HCT116 (cell line): ENCODE measurements around the gene RPTOR. TPM values are rescaled to one million over a fixed set of nuclear protein-coding genes. Genes with fewer than 3 reads are reported as not detected.

ENCODE experiments used
- ATAC-seq: fragments of 200-7000 bp; cut with Tn5 transposase; 2 replicates; pipeline ENCODE4 v1.9.1; 2020; ENCODE audit warnings: mild to moderate bottlenecking, moderate library complexity
- BruUV-seq: library from RNA; stranded (reverse); fragments of 400-500 nt; replicated peaks from 2 replicates; lab custom pipeline; 2021; lab: Mats Ljungman, UMichigan
- CTCF ChIA-PET: fragments of 300-600 bp; sonication (Branson Sonifier 250); formaldehyde crosslinking; loops from one replicate; lab custom pipeline; 2021; ENCODE audit warnings: antibody characterized with exemption; lab: Charles Lee
- POLR2A ChIA-PET: fragments of 300-600, 350-600 bp; sonication (Branson Sonifier 250); formaldehyde crosslinking; loops from one replicate; lab custom pipeline; 2021; ENCODE audit warnings: antibody characterized with exemption; lab: Charles Lee
- RAD21 ChIA-PET, 2 experiments: fragments of 300-600 bp; sonication (Branson Sonifier 250); formaldehyde crosslinking; loops; one replicate each; lab custom pipeline; 2023; ENCODE audit warnings: low total read pairs in 2 of 2; ENCODE audit not compliant: uncharacterized antibody in 2 of 2, unreplicated experiment in 2 of 2, low non-redundant PET in 1 of 2; lab: Charles Lee
- DNase-seq: peaks from one replicate; pipeline ENCODE4 v3.0.0-alpha.2; 2010; ENCODE audit warnings: low read depth, low spot score
- H2AFZ ChIP-seq: fragments of 200-600 bp; shearing (Covaris generic), sonication (generic); 2 replicates; pipeline ENCODE4 v1.6.1; 2017; ENCODE audit warnings: low read depth, mixed run types, mixed read lengths, antibody characterized with exemption, low read length; ENCODE audit not compliant: poor library complexity, severe bottlenecking
- H3K27ac ChIP-seq: 2 replicates; pipeline ENCODE4 v1.5.1; 2012; ENCODE audit warnings: low read depth, low read length
- H3K27me3 ChIP-seq: fragments of 200-600 bp; sonication (generic); 2 replicates; pipeline ENCODE4 v1.6.1; 2016; ENCODE audit warnings: mixed run types, low read length, mixed read lengths; ENCODE audit not compliant: insufficient read depth
- H3K36me3 ChIP-seq, 2 experiments: fragments of 200-500 bp in 1 of 2; fragments of 200-600 bp in 1 of 2; sonication (Bioruptor generic) in 1 of 2; sonication (generic) in 1 of 2; 2 replicates each; pipeline versions ENCODE4 v1.5.1 to v1.6.1; 2014 to 2016; ENCODE audit warnings: low read length in 2 of 2, inconsistent platforms in 1 of 2, mixed read lengths in 1 of 2, mixed run types in 1 of 2; ENCODE audit not compliant: insufficient read depth in 2 of 2, control insufficient read depth in 1 of 2
- H3K4me1 ChIP-seq, 2 experiments: fragments of 200-600 bp in 1 of 2; sonication (generic) in 1 of 2; 2 replicates each; pipeline versions ENCODE4 v1.5.1 to v1.6.1; 2012 to 2017; ENCODE audit warnings: low read length in 2 of 2, inconsistent platforms in 1 of 2, mild to moderate bottlenecking in 1 of 2, mixed read lengths in 1 of 2, mixed run types in 1 of 2, moderate library complexity in 1 of 2; ENCODE audit not compliant: insufficient read depth in 2 of 2, control insufficient read depth in 1 of 2
- H3K4me2 ChIP-seq: fragments of 200-600 bp; sonication (generic); 2 replicates; pipeline ENCODE4 v1.6.1; 2017; ENCODE audit warnings: mixed run types, low read length, mixed read lengths
- H3K4me3 ChIP-seq, 2 experiments: fragments of 200-600 bp in 1 of 2; sonication (generic) in 1 of 2; replicated peaks in 1 of 2; 2 replicates each; pipeline ENCODE4 v1.5.1; 2011 to 2016; ENCODE audit warnings: low read length in 2 of 2, control low read depth in 1 of 2, low read depth in 1 of 2, mild to moderate bottlenecking in 1 of 2, mixed read lengths in 1 of 2, mixed run types in 1 of 2
- H3K79me2 ChIP-seq: fragments of 200-600 bp; sonication (generic); 2 replicates; pipeline ENCODE4 v1.6.1; 2017; ENCODE audit warnings: mild to moderate bottlenecking, mixed run types, low read length, moderate library complexity, mixed read lengths; ENCODE audit not compliant: insufficient read depth
- H3K9ac ChIP-seq: fragments of 200-600 bp; sonication (generic); 2 replicates; pipeline ENCODE4 v1.6.1; 2016; ENCODE audit warnings: low read length, mixed read lengths
- H3K9me2 ChIP-seq: fragments of 200-600 bp; sonication (generic), shearing (Covaris generic); 2 replicates; pipeline ENCODE4 v1.6.1; 2017; ENCODE audit warnings: mixed run types, mild to moderate bottlenecking, moderate library complexity; ENCODE audit not compliant: insufficient read depth
- H3K9me3 ChIP-seq, 2 experiments: fragments of 200-500 bp in 1 of 2; fragments of 200-600 bp in 1 of 2; sonication (Bioruptor generic) in 1 of 2; sonication (generic) in 1 of 2; 2 replicates each; pipeline ENCODE4 v1.6.1; 2014 to 2017; ENCODE audit warnings: low read length in 2 of 2, mixed read lengths in 2 of 2, inconsistent platforms in 1 of 2, low read depth in 1 of 2, mild to moderate bottlenecking in 1 of 2, mixed run types in 1 of 2, moderate library complexity in 1 of 2; ENCODE audit not compliant: control insufficient read depth in 1 of 2, insufficient read depth in 1 of 2
- H4K20me1 ChIP-seq: fragments of 200-600 bp; sonication (generic), shearing (Covaris generic); 2 replicates; pipeline ENCODE4 v1.6.1; 2017; ENCODE audit warnings: mixed run types, mild to moderate bottlenecking, moderate library complexity; ENCODE audit not compliant: insufficient read depth
- ATF3 ChIP-seq: IDR thresholded peaks from 2 replicates; pipeline ENCODE4 v1.6.1; 2012
- CEBPB ChIP-seq: IDR thresholded peaks from 2 replicates; pipeline ENCODE4 v1.6.1; 2012; ENCODE audit warnings: low read depth
- EGR1 ChIP-seq: IDR thresholded peaks from 2 replicates; pipeline ENCODE4 v1.6.1; 2012; ENCODE audit warnings: low read depth
- ELF1 ChIP-seq: IDR thresholded peaks from 2 replicates; pipeline ENCODE4 v1.6.1; 2012; ENCODE audit warnings: low read depth, borderline replicate concordance
- EZH2 ChIP-seq: fragments of 200-600 bp; sonication (generic); IDR thresholded peaks from 2 replicates; pipeline ENCODE4 v1.6.1; 2017; ENCODE audit warnings: antibody characterized with exemption, mixed run types
- FOSL1 ChIP-seq: IDR thresholded peaks from 2 replicates; pipeline ENCODE4 v1.6.1; 2012; ENCODE audit warnings: low read depth
- JUND ChIP-seq: IDR thresholded peaks from 2 replicates; pipeline ENCODE4 v1.6.1; 2012
- POLR2A ChIP-seq: IDR thresholded peaks from 2 replicates; pipeline ENCODE4 v1.7.0; 2011; ENCODE audit warnings: borderline replicate concordance; ENCODE audit not compliant: insufficient read depth, insufficient read length; ENCODE audit errors: extremely low read depth
- POLR2AphosphoS5 ChIP-seq: IDR thresholded peaks from 2 replicates; pipeline ENCODE4 v1.6.1; 2011; ENCODE audit warnings: mild to moderate bottlenecking, low read depth, low read length, moderate library complexity
- RAD21 ChIP-seq: IDR thresholded peaks from 2 replicates; pipeline ENCODE4 v1.6.1; 2012; ENCODE audit warnings: low read depth, mild to moderate bottlenecking
- SIN3A ChIP-seq: IDR thresholded peaks from 2 replicates; pipeline ENCODE4 v1.6.1; 2012; ENCODE audit warnings: low read depth
- SP1 ChIP-seq: IDR thresholded peaks from 2 replicates; pipeline ENCODE4 v1.6.1; 2012; ENCODE audit warnings: low read depth
- SRF ChIP-seq: IDR thresholded peaks from 2 replicates; pipeline ENCODE4 v1.6.1; 2012; ENCODE audit warnings: low read depth
- YY1 ChIP-seq: IDR thresholded peaks from 2 replicates; pipeline ENCODE4 v1.6.1; 2011; ENCODE audit warnings: low read length, low read depth, moderate library complexity, mild to moderate bottlenecking; ENCODE audit not compliant: insufficient replicate concordance; ENCODE audit errors: extremely low read depth
- ZFX ChIP-seq: fragments of 450-650 bp; IDR thresholded peaks from 2 replicates; pipeline ENCODE4 v1.6.1; 2017
- intact Hi-C: fragments of 100-400 bp; cut with micrococcal nuclease; formaldehyde crosslinking; loops from 2 replicates; pipeline ENCODE4 v1.10.0; 2022
- total RNA-seq: library from RNA; stranded (reverse); gene quantifications from one replicate; pipeline ENCODE4 v1.2.1, GENCODE V29; 2021; ENCODE audit not compliant: unreplicated experiment
- TF ChIP-seq, protein P1 (sequence below): IDR thresholded peaks from 2 replicates; pipeline ENCODE4 v1.6.1; 2012
- TF ChIP-seq, protein P2 (sequence below): IDR thresholded peaks from 2 replicates; pipeline ENCODE4 v1.6.1; 2011; ENCODE audit warnings: mild to moderate bottlenecking, low read length, moderate library complexity; ENCODE audit not compliant: insufficient replicate concordance; ENCODE audit errors: extremely low read depth
- TF ChIP-seq, protein P3 (sequence below): IDR thresholded peaks from 2 replicates; pipeline ENCODE4 v1.6.1; 2012; ENCODE audit warnings: low read depth

RPTOR gene
- total RNA-seq, 1 experiment from 2014 or later = 69.5 TPM

GRCh38 chr17:80568246-80568645 is 23.6 kb downstream of the RPTOR start:
- ChIA-PET RAD21 (no interaction called here), CTCF (interaction anchor here (1.1 kb wide), 1 partner anchor 331 kb away, joined by 3 read pairs; no protein-coding TSS in a partner anchor), POLR2A (no interaction called here)
- no TSS peak for BruUV-seq
- TF ChIP-seq YY1 (no peak), ATF3 (no peak), ZFX (no peak), JUND (no peak), ELF1 (no peak), SRF (no peak), EGR1 (no peak), EZH2 (no peak), POLR2A (no peak), POLR2AphosphoS5 (no peak), CEBPB (no peak), FOSL1 (no peak), RAD21 (no peak), SP1 (no peak), SIN3A (no peak)
- TF ChIP-seq, protein P1, sequence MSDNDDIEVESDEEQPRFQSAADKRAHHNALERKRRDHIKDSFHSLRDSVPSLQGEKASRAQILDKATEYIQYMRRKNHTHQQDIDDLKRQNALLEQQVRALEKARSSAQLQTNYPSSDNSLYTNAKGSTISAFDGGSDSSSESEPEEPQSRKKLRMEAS = no peak
- TF ChIP-seq, protein P2, sequence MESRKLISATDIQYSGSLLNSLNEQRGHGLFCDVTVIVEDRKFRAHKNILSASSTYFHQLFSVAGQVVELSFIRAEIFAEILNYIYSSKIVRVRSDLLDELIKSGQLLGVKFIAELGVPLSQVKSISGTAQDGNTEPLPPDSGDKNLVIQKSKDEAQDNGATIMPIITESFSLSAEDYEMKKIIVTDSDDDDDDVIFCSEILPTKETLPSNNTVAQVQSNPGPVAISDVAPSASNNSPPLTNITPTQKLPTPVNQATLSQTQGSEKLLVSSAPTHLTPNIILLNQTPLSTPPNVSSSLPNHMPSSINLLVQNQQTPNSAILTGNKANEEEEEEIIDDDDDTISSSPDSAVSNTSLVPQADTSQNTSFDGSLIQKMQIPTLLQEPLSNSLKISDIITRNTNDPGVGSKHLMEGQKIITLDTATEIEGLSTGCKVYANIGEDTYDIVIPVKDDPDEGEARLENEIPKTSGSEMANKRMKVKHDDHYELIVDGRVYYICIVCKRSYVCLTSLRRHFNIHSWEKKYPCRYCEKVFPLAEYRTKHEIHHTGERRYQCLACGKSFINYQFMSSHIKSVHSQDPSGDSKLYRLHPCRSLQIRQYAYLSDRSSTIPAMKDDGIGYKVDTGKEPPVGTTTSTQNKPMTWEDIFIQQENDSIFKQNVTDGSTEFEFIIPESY = no peak
- TF ChIP-seq, protein P3, sequence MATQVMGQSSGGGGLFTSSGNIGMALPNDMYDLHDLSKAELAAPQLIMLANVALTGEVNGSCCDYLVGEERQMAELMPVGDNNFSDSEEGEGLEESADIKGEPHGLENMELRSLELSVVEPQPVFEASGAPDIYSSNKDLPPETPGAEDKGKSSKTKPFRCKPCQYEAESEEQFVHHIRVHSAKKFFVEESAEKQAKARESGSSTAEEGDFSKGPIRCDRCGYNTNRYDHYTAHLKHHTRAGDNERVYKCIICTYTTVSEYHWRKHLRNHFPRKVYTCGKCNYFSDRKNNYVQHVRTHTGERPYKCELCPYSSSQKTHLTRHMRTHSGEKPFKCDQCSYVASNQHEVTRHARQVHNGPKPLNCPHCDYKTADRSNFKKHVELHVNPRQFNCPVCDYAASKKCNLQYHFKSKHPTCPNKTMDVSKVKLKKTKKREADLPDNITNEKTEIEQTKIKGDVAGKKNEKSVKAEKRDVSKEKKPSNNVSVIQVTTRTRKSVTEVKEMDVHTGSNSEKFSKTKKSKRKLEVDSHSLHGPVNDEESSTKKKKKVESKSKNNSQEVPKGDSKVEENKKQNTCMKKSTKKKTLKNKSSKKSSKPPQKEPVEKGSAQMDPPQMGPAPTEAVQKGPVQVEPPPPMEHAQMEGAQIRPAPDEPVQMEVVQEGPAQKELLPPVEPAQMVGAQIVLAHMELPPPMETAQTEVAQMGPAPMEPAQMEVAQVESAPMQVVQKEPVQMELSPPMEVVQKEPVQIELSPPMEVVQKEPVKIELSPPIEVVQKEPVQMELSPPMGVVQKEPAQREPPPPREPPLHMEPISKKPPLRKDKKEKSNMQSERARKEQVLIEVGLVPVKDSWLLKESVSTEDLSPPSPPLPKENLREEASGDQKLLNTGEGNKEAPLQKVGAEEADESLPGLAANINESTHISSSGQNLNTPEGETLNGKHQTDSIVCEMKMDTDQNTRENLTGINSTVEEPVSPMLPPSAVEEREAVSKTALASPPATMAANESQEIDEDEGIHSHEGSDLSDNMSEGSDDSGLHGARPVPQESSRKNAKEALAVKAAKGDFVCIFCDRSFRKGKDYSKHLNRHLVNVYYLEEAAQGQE = no peak
- intact Hi-C loops = no loop called here
- no peak overlapping the region for H3K9ac ChIP-seq
- no peaks in the 10 kb centered on the region for H3K4me1 ChIP-seq
- no peaks in the 10 kb centered on the region for H3K27me3 ChIP-seq
- ATAC-seq (no peak), DNase-seq (no peak)
- no peaks in the 10 kb centered on the region for H3K9me3 ChIP-seq
- no peak overlapping the region for H2AFZ ChIP-seq
- H3K9me2 ChIP-seq = no peaks in the 10 kb centered on the region
- H3K27ac ChIP-seq = no peak overlapping the region
- peaks cover 95% of the 10 kb centered on the region for H3K79me2 ChIP-seq
- no peak overlapping the region for H3K4me3 ChIP-seq
- H3K36me3 ChIP-seq = no peaks in the 10 kb centered on the region
- peaks cover 16% of the 10 kb centered on the region; the same call in 1 of the 2 replicates for H4K20me1 ChIP-seq
- H3K4me2 ChIP-seq = no peak overlapping the region
